Measurements from ENCODE around the gene SLC13A4. TPM values are rescaled to one million over a fixed set of nuclear protein-coding genes. Genes with fewer than 3 reads are reported as not detected.

The SLC13A4 gene
- total and polyA plus RNA-seq, 2 of the 4 experiments (the other 2 are of a cell fraction): 0.10 TPM; not detected in 1

DNA sequence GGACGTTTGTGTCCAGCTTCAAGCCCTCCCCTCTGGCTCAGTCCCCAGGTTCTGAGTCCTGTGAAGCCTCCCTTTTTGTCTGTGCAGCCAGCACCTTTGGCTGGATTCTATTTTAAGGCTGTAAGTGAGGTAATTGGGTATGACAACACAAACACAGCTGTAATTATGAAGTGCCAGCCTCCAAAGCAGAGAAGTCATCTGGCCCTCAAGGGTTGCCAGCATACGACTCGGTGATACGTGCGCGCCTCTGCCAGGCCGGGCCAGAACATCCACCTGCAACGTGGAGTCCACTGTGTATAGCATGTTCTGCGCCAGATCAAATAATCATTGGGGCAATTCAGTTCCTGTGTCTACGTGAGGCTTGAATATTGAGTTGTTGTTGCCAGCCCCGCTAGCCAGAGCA is 27.4 kb upstream of the SLC13A4 start:
- ChIA-PET CTCF (no interaction called here), POLR2A (ENCODE audit: unreplicated experiment) (no interaction called here)
- H3K9me3 ChIP-seq (ENCODE audit: control insufficient read depth, insufficient read depth, low read length): no peaks in the 10 kb centered on the region
- intact Hi-C loops (cut with micrococcal nuclease): no loop called here
- no peak overlapping the region for H2AFZ ChIP-seq (replicated peaks; ENCODE audit: low read length, poor library complexity)
- H4K20me1 ChIP-seq (ENCODE audit: insufficient read depth, low read length): no peaks in the 10 kb centered on the region
- H4K8ac ChIP-seq (ENCODE audit: low read depth in 2 of 2, low read length in 2 of 2): no peak overlapping the region
- H3K4me1 ChIP-seq (ENCODE audit: control insufficient read depth, insufficient read depth, low read length): peaks cover 8% of the 10 kb centered on the region
- H3K27me3 ChIP-seq (ENCODE audit: control insufficient read depth, insufficient read depth, low read length): no peaks in the 10 kb centered on the region
- H3K9me1 ChIP-seq (ENCODE audit: insufficient read depth, low read length): peaks cover 10% of the 10 kb centered on the region
- TF ChIP-seq USF2 (IDR thresholded peaks at IDR 0.05; ENCODE audit: low read depth, low read length) (no peak), RCOR1 (IDR thresholded peaks at IDR 0.05; ENCODE audit: insufficient replicate concordance, low read length) (no peak), MAFK (IDR thresholded peaks at IDR 0.05; ENCODE audit: low read depth, low read length) (no peak), MAZ (IDR thresholded peaks at IDR 0.05; ENCODE audit: borderline replicate concordance, low read depth, low read length) (no peak), FOS (IDR thresholded peaks at IDR 0.05; ENCODE audit: low read depth, low read length) (no peak), CHD1 (IDR thresholded peaks at IDR 0.05; ENCODE audit: low read depth, low read length) (no peak), SMC3 (IDR thresholded peaks at IDR 0.05; ENCODE audit: low read depth, low read length) (no peak), POLR2A (IDR thresholded peaks at IDR 0.05; ENCODE audit: low read depth, low read length) (no peak), MXI1 (IDR thresholded peaks at IDR 0.05; ENCODE audit: borderline replicate concordance, low read depth, low read length) (no peak), RFX5 (IDR thresholded peaks at IDR 0.05; ENCODE audit: low read depth, low read length) (no peak), RAD21 (IDR thresholded peaks at IDR 0.05; ENCODE audit: low read length) (no peak), NFE2L2 (IDR thresholded peaks at IDR 0.05; ENCODE audit: low read depth, low read length) (no peak), CEBPB (IDR thresholded peaks at IDR 0.05; ENCODE audit: low read depth, low read length) (no peak), BHLHE40 (IDR thresholded peaks at IDR 0.05; ENCODE audit: low read depth, low read length) (no peak)
- TF ChIP-seq, protein P1, sequence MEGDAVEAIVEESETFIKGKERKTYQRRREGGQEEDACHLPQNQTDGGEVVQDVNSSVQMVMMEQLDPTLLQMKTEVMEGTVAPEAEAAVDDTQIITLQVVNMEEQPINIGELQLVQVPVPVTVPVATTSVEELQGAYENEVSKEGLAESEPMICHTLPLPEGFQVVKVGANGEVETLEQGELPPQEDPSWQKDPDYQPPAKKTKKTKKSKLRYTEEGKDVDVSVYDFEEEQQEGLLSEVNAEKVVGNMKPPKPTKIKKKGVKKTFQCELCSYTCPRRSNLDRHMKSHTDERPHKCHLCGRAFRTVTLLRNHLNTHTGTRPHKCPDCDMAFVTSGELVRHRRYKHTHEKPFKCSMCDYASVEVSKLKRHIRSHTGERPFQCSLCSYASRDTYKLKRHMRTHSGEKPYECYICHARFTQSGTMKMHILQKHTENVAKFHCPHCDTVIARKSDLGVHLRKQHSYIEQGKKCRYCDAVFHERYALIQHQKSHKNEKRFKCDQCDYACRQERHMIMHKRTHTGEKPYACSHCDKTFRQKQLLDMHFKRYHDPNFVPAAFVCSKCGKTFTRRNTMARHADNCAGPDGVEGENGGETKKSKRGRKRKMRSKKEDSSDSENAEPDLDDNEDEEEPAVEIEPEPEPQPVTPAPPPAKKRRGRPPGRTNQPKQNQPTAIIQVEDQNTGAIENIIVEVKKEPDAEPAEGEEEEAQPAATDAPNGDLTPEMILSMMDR (conservative IDR thresholded peaks at IDR 0.05; ENCODE audit: low read depth, low read length): no peak
- no peak overlapping the region for H4K91ac ChIP-seq (ENCODE audit: insufficient read depth, low read depth, low read length)
- H3K4me2 ChIP-seq (ENCODE audit: low read depth, low read length): no peak overlapping the region
- DNase-seq: no peak
- ATAC-seq (ENCODE audit: low read depth): no peak
- no peak overlapping the region for H3K23ac ChIP-seq (ENCODE audit: low read depth, low read length)
- no peak overlapping the region for H3K56ac ChIP-seq (ENCODE audit: extremely low read depth, insufficient read depth, low read length)
- H4K5ac ChIP-seq (ENCODE audit: low read depth, low read length): no peak overlapping the region
- H3K9ac ChIP-seq (ENCODE audit: low read depth, low read length): no peak overlapping the region
- no peak overlapping the region for H2AK9ac ChIP-seq (replicated peaks; ENCODE audit: low read depth, low read length, poor library complexity)
- no peak overlapping the region for H3K18ac ChIP-seq (ENCODE audit: low read depth, low read length)
- H2BK120ac ChIP-seq (ENCODE audit: low read depth, low read length): no peak overlapping the region
- H3K36me3 ChIP-seq (ENCODE audit: control insufficient read depth, insufficient read depth, low read length): no peaks in the 10 kb centered on the region
- 96% methylated on average over 10 of the region's 11 CpGs; no CpG with 5 or more reads in 1 of the 2 experiments for WGBS, 2 experiments (ENCODE audit: extremely low coverage in 2 of 2, insufficient read length in 1 of 2)
- no peak overlapping the region for H2BK5ac ChIP-seq (ENCODE audit: low read depth, low read length, poor library complexity, severe bottlenecking)
- no peak overlapping the region for H2BK15ac ChIP-seq (ENCODE audit: low read depth, low read length)
- H3K79me1 ChIP-seq (ENCODE audit: low read depth in 1 of 2, low read length in 2 of 2): no peaks in the 10 kb centered on the region
- BruUV-seq (replicated peaks): no TSS peak
- H3K14ac ChIP-seq (replicated peaks; ENCODE audit: low read depth, low read length): no peak overlapping the region
- in situ Hi-C loops (cut with MboI; ENCODE audit: low sequenced_read_pairs): no loop called here
- dilution Hi-C loops (cut with HindIII; ENCODE audit: low sequenced_read_pairs, unreplicated experiment): no loop called here
- H2AK5ac ChIP-seq (ENCODE audit: low read depth, low read length): no peak overlapping the region
- no peak overlapping the region for H3K27ac ChIP-seq (ENCODE audit: insufficient read depth, low read length)
- no peak overlapping the region for H3K4ac ChIP-seq (ENCODE audit: low read depth, low read length)
- H2BK20ac ChIP-seq (ENCODE audit: low read depth, low read length): no peak overlapping the region
- H3K4me3 ChIP-seq (ENCODE audit: insufficient read depth, low read depth, low read length): no peak overlapping the region

Data from IMR-90 (cell line).